ENCODE results near the gene SRGN.

DNA sequence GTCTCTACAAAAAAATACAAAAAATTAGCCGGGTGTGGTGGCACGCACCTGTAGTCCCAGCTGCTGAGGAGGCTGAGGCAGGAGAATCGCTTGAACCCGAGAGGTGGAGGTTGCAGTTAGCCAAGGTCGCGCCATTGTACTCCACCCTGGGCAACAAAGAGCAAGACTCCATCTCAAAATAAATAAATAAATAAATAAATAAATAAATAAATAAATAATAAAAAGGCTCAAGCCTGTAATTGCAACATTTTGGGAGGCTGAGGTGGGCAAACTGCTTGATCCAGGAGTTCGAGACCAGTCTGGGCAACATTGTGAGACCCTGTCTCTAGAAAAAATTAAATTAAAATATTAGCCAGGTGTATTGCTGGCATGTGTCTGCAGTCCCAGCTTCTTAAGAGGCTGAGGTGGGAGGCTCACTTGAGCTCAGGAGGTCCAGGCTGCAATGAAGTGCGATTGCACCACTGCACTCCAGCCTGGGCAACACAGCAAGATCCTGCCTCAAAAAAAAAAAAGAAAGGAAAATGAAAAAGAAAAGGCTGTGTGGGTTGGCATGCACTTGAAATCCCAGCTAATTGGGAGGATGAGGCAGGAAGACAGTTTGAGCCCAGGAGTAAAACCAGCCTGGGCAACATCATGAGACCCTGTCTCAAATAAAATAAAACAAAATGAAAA is 27.6 kb upstream of the SRGN start:
- no peak for TF ChIP-seq TCF12 (IDR thresholded peaks at IDR 0.05; ENCODE audit: low read depth)
- TF ChIP-seq TAF1 (IDR thresholded peaks at IDR 0.05; ENCODE audit: low read depth): no peak
- no peak for TF ChIP-seq EGR1 (IDR thresholded peaks at IDR 0.05)
- TF ChIP-seq, protein P1, sequence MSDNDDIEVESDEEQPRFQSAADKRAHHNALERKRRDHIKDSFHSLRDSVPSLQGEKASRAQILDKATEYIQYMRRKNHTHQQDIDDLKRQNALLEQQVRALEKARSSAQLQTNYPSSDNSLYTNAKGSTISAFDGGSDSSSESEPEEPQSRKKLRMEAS (IDR thresholded peaks at IDR 0.05): no peak
- no peak for TF ChIP-seq TEAD4 (IDR thresholded peaks at IDR 0.05)
- TF ChIP-seq, protein P2, sequence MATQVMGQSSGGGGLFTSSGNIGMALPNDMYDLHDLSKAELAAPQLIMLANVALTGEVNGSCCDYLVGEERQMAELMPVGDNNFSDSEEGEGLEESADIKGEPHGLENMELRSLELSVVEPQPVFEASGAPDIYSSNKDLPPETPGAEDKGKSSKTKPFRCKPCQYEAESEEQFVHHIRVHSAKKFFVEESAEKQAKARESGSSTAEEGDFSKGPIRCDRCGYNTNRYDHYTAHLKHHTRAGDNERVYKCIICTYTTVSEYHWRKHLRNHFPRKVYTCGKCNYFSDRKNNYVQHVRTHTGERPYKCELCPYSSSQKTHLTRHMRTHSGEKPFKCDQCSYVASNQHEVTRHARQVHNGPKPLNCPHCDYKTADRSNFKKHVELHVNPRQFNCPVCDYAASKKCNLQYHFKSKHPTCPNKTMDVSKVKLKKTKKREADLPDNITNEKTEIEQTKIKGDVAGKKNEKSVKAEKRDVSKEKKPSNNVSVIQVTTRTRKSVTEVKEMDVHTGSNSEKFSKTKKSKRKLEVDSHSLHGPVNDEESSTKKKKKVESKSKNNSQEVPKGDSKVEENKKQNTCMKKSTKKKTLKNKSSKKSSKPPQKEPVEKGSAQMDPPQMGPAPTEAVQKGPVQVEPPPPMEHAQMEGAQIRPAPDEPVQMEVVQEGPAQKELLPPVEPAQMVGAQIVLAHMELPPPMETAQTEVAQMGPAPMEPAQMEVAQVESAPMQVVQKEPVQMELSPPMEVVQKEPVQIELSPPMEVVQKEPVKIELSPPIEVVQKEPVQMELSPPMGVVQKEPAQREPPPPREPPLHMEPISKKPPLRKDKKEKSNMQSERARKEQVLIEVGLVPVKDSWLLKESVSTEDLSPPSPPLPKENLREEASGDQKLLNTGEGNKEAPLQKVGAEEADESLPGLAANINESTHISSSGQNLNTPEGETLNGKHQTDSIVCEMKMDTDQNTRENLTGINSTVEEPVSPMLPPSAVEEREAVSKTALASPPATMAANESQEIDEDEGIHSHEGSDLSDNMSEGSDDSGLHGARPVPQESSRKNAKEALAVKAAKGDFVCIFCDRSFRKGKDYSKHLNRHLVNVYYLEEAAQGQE (IDR thresholded peaks at IDR 0.05; ENCODE audit: low read depth): no peak
- TF ChIP-seq CREB1 (IDR thresholded peaks at IDR 0.05; ENCODE audit: low read depth): no peak
- TF ChIP-seq YY1 (IDR thresholded peaks at IDR 0.05; ENCODE audit: low read depth): no peak
- no peak for TF ChIP-seq ZBTB7A (IDR thresholded peaks at IDR 0.05; ENCODE audit: low read depth)
- TF ChIP-seq NFIC (IDR thresholded peaks at IDR 0.05): no peak
- TF ChIP-seq EP300 (IDR thresholded peaks at IDR 0.05; ENCODE audit: borderline replicate concordance): no peak
